Measurements from ENCODE around the gene GIT1.

DNA sequence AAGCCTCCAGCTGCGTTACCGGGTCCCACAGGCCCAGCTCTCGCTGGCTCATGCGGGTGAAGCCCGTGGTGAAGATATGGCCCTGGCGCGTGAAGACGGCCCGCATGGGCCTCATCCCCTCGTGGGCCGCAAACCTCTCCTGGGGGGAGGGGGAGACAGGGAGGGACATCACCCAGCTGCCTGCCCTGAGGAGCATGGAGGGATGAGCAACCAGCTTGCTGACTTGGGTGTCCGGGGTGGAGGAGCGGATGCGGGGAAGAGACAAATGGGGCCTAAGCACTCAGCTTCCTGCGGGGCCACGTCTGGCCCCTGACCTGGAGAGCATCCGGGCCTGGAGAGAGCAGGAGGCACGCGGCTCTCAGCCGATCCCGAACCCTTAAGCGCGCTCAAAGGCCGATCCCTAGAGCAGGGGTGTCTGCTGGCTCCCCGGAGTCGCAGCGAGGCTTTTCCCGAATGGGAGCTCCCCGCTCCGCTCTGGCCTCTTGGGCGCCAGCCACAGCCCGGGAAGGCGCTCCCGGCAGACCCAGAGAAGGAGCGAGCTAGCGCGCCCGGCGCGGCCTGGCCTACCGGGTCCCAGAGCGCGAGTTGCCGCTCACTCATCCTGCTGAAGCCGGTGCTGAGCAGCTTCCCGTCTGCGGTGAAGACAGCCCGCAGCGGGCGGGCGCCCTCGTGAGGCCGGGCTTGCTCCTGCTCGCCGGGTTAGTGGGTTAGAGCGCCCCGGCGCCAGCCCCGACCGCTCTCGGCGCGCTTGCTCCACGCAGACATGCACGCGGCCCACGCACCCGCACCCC, 28.2 kb upstream of the GIT1 start:
- TF ChIP-seq, protein P1, sequence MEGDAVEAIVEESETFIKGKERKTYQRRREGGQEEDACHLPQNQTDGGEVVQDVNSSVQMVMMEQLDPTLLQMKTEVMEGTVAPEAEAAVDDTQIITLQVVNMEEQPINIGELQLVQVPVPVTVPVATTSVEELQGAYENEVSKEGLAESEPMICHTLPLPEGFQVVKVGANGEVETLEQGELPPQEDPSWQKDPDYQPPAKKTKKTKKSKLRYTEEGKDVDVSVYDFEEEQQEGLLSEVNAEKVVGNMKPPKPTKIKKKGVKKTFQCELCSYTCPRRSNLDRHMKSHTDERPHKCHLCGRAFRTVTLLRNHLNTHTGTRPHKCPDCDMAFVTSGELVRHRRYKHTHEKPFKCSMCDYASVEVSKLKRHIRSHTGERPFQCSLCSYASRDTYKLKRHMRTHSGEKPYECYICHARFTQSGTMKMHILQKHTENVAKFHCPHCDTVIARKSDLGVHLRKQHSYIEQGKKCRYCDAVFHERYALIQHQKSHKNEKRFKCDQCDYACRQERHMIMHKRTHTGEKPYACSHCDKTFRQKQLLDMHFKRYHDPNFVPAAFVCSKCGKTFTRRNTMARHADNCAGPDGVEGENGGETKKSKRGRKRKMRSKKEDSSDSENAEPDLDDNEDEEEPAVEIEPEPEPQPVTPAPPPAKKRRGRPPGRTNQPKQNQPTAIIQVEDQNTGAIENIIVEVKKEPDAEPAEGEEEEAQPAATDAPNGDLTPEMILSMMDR (IDR thresholded peaks at IDR 0.05), result peak in 3 of 6 experiments; percentile 20 to 56 (median 51)
- no peak for TF ChIP-seq POLR2A (IDR thresholded peaks at IDR 0.05)

Data from thyroid gland (tissue), 4 donors.